CD4-positive, alpha-beta T cell (primary cell): ENCODE measurements around the gene TMEM170B. TPM values are rescaled to one million over a fixed set of nuclear protein-coding genes. Genes with fewer than 3 reads are reported as not detected.

ENCODE experiments used
- ATAC-seq: fragments of 200-7000 bp; cut with Tn5 transposase; one replicate; pipeline ENCODE4 v1.10.0; 2022; ENCODE audit warnings: mild to moderate bottlenecking; ENCODE audit not compliant: poor library complexity
- CTCF ChIA-PET: fragments of 350-600 bp; sonication (Branson Sonifier 250); formaldehyde crosslinking; loops from one replicate; lab custom pipeline; 2021; ENCODE audit warnings: antibody characterized with exemption, inconsistent platforms; lab: Charles Lee
- POLR2A ChIA-PET: fragments of 350-600 bp; sonication (Branson Sonifier 250); formaldehyde crosslinking; loops from one replicate; lab custom pipeline; 2021; ENCODE audit warnings: antibody characterized with exemption, inconsistent platforms; lab: Charles Lee
- DNase-seq, 14 experiments: peaks; one replicate each; pipeline ENCODE4 v3.0.0-alpha.2; 2013 to 2020; ENCODE audit warnings: mixed read lengths in 2 of 14
- H3K27ac ChIP-seq, 2 donors: one replicate each; pipeline versions ENCODE4 v1.5.1 to v1.7.0; 2013; ENCODE audit warnings: low read length in 2 of 2, low read depth in 1 of 2, mild to moderate bottlenecking in 1 of 2
- H3K27me3 ChIP-seq, 2 experiments: 1 replicate in 1 of 2; 2 replicates in 1 of 2; pipeline versions ENCODE4 v1.6.1 to v1.7.0; 2013; ENCODE audit warnings: low read length in 2 of 2, control low read depth in 1 of 2, mild to moderate bottlenecking in 1 of 2, moderate library complexity in 1 of 2; ENCODE audit not compliant: insufficient read depth in 2 of 2, control insufficient read depth in 1 of 2
- H3K36me3 ChIP-seq: one replicate; pipeline ENCODE4 v1.6.1; 2013; ENCODE audit warnings: low read length, control low read depth; ENCODE audit not compliant: insufficient read depth
- H3K4me1 ChIP-seq: one replicate; pipeline ENCODE4 v1.6.1; 2013; ENCODE audit warnings: low read length, control low read depth; ENCODE audit not compliant: insufficient read depth
- H3K4me3 ChIP-seq: one replicate; pipeline ENCODE4 v1.5.1; 2013; ENCODE audit warnings: mild to moderate bottlenecking, low read length, moderate library complexity
- H3K9me3 ChIP-seq, 2 experiments: 1 replicate in 1 of 2; 2 replicates in 1 of 2; pipeline versions ENCODE4 v1.6.1 to v1.7.0; 2013; ENCODE audit warnings: low read length in 2 of 2, mild to moderate bottlenecking in 2 of 2, control low read depth in 1 of 2, moderate library complexity in 1 of 2; ENCODE audit not compliant: control insufficient read depth in 1 of 2, insufficient read depth in 1 of 2
- H3K27ac Mint-ChIP-seq: one replicate; pipeline ENCODE4 v1.8.0; 2020; ENCODE audit warnings: mixed read lengths
- H3K27me3 Mint-ChIP-seq: one replicate; pipeline ENCODE4 v1.8.0; 2021; ENCODE audit warnings: mixed read lengths
- H3K36me3 Mint-ChIP-seq: one replicate; pipeline ENCODE4 v1.8.0; 2021; ENCODE audit warnings: low read depth, mixed read lengths
- H3K4me1 Mint-ChIP-seq: one replicate; pipeline ENCODE4 v1.8.0; 2021; ENCODE audit warnings: low read depth, mixed read lengths
- H3K4me3 Mint-ChIP-seq: one replicate; pipeline ENCODE4 v1.8.0; 2020; ENCODE audit warnings: mild to moderate bottlenecking, mixed read lengths
- H3K9me3 Mint-ChIP-seq: one replicate; pipeline ENCODE4 v1.8.0; 2020; ENCODE audit warnings: mixed read lengths
- intact Hi-C, 2 experiments: fragments of 100-400 bp; cut with DNase I in 1 of 2; cut with micrococcal nuclease in 1 of 2; formaldehyde crosslinking; loops; one replicate each; pipeline versions ENCODE4 v1.15.1 to v1.9.0; 2023 to 2025; cut with DNase I, micrococcal nuclease
- total RNA-seq, 174 experiments: library from RNA in 2 of 174; stranded (reverse) in 2 of 174; gene quantifications; one replicate each; pipeline ENCODE4 v1.2.3 and lab custom pipeline; 2021 to 2026
- TF ChIP-seq, protein P1 (sequence below): fragments of 200-600 bp; IDR thresholded peaks from one replicate; pipeline ENCODE4 v1.8.0; 2022; ENCODE audit warnings: antibody characterized with exemption, mild to moderate bottlenecking

Gene TMEM170B
- total RNA-seq, 2 experiments from 2014 or later, result 1.9 to 2.1 TPM

- Histone ChIP-seq H3K36me3 (no peaks in the 10 kb centered on the region), H3K4me1 (no peaks in the 10 kb centered on the region), H3K9me3 (no peaks in the 10 kb centered on the region), H3K4me3 (no peak overlapping the region), H3K27ac (no peak overlapping the region), H3K27me3 (no peaks in the 10 kb centered on the region)
- intact Hi-C loops, result no loop called here
- Mint-ChIP-seq H3K4me3 (no peak overlapping the region), H3K36me3 (no peaks in the 10 kb centered on the region), H3K9me3 (no peaks in the 10 kb centered on the region), H3K4me1 (no peaks in the 10 kb centered on the region), H3K27ac (no peak overlapping the region), H3K27me3 (no peaks in the 10 kb centered on the region)
- CTCF ChIA-PET, result no interaction called here
- TF ChIP-seq, protein P1, sequence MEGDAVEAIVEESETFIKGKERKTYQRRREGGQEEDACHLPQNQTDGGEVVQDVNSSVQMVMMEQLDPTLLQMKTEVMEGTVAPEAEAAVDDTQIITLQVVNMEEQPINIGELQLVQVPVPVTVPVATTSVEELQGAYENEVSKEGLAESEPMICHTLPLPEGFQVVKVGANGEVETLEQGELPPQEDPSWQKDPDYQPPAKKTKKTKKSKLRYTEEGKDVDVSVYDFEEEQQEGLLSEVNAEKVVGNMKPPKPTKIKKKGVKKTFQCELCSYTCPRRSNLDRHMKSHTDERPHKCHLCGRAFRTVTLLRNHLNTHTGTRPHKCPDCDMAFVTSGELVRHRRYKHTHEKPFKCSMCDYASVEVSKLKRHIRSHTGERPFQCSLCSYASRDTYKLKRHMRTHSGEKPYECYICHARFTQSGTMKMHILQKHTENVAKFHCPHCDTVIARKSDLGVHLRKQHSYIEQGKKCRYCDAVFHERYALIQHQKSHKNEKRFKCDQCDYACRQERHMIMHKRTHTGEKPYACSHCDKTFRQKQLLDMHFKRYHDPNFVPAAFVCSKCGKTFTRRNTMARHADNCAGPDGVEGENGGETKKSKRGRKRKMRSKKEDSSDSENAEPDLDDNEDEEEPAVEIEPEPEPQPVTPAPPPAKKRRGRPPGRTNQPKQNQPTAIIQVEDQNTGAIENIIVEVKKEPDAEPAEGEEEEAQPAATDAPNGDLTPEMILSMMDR, result no peak
- POLR2A ChIA-PET, result no interaction called here
- DNase-seq (no peak), ATAC-seq (no peak)
Observed at GRCh38 chr6:11556309-11556708, 18.8 kb downstream of the TMEM170B start.

GRCh38 chr6:11563793-11564192, 26.2 kb downstream of the TMEM170B start:
- no peaks in the 10 kb centered on the region for H3K4me1 ChIP-seq
- DNase-seq, result no peak
- H3K36me3 ChIP-seq, result no peaks in the 10 kb centered on the region
- H3K36me3 Mint-ChIP-seq, result peaks cover 7% of the 10 kb centered on the region
- TF ChIP-seq, protein P1, result no peak
- H3K9me3 Mint-ChIP-seq, result no peaks in the 10 kb centered on the region
- intact Hi-C loops, result no loop called here
- POLR2A ChIA-PET, result no interaction called here
- H3K4me3 Mint-ChIP-seq, result no peak overlapping the region
- no peaks in the 10 kb centered on the region for H3K9me3 ChIP-seq
- no peaks in the 10 kb centered on the region for H3K27me3 Mint-ChIP-seq
- H3K4me1 Mint-ChIP-seq, result no peaks in the 10 kb centered on the region
- H3K4me3 ChIP-seq, result no peak overlapping the region
- no peak overlapping the region for H3K27ac ChIP-seq
- no peak overlapping the region for H3K27ac Mint-ChIP-seq
- H3K27me3 ChIP-seq, result no peaks in the 10 kb centered on the region
- CTCF ChIA-PET, result no interaction called here
- ATAC-seq, result no peak

GRCh38 chr6:11566609-11567008, 29.1 kb downstream of the TMEM170B start:
- Histone ChIP-seq H3K4me3 (no peak overlapping the region), H3K4me1 (no peaks in the 10 kb centered on the region), H3K9me3 (no peaks in the 10 kb centered on the region), H3K36me3 (no peaks in the 10 kb centered on the region), H3K27me3 (no peaks in the 10 kb centered on the region), H3K27ac (no peak overlapping the region)
- no peaks in the 10 kb centered on the region for H3K9me3 Mint-ChIP-seq
- POLR2A ChIA-PET, result no interaction called here
- H3K36me3 Mint-ChIP-seq, result peaks cover 7% of the 10 kb centered on the region
- H3K4me3 Mint-ChIP-seq, result no peak overlapping the region
- TF ChIP-seq, protein P1, result no peak
- H3K4me1 Mint-ChIP-seq, result no peaks in the 10 kb centered on the region
- ATAC-seq (no peak), DNase-seq (no peak)
- CTCF ChIA-PET, result no interaction called here
- H3K27me3 Mint-ChIP-seq, result no peaks in the 10 kb centered on the region
- intact Hi-C loops, result no loop called here
- H3K27ac Mint-ChIP-seq, result no peak overlapping the region
